Psoas muscle (tissue), 8 donors: ENCODE data around the gene SARS1. TPM values are rescaled to one million over a fixed set of nuclear protein-coding genes. Genes with fewer than 3 reads are reported as not detected.

Experiments
- ATAC-seq, 4 donors: fragments of 200-7000 bp; cut with Tn5 transposase; one replicate each; pipeline ENCODE4 v1.9.1; 2020; ENCODE audit warnings: moderate library complexity in 3 of 4, mild to moderate bottlenecking in 2 of 4
- DNase-seq, 2 donors: peaks; one replicate each; pipeline ENCODE4 v3.0.0-alpha.2; 2020
- H3K27ac ChIP-seq: fragments of 200-600 bp; one replicate; pipeline ENCODE4 v1.8.0; 2022
- H3K27me3 ChIP-seq, 3 donors: fragments of 200-600 bp in 1 of 3; one replicate each; pipeline versions ENCODE4 v1.6.1 to v1.8.0; 2013 to 2022; ENCODE audit warnings: low read length in 2 of 3, mild to moderate bottlenecking in 2 of 3, moderate library complexity in 1 of 3; ENCODE audit not compliant: insufficient read depth in 3 of 3
- H3K36me3 ChIP-seq, 2 donors: fragments of 200-600 bp in 1 of 2; one replicate each; pipeline versions ENCODE4 v1.6.1 to v1.8.0; 2013 to 2022; ENCODE audit warnings: low read depth in 1 of 2, mild to moderate bottlenecking in 1 of 2, moderate library complexity in 1 of 2; ENCODE audit not compliant: insufficient read depth in 1 of 2
- H3K4me1 ChIP-seq: fragments of 200-600 bp; one replicate; pipeline ENCODE4 v1.8.0; 2022
- H3K4me3 ChIP-seq: fragments of 200-600 bp; one replicate; pipeline ENCODE4 v1.8.0; 2022; ENCODE audit warnings: mild to moderate bottlenecking
- H3K9me3 ChIP-seq: fragments of 200-600 bp; one replicate; pipeline ENCODE4 v1.8.0; 2022
- whole genome bisulfite sequencing, 3 donors: extraction: QIAGEN DNeasy Blood & Tissue Kit; methylation state at CpG; one replicate each; pipeline versions ENCODE4 v1.1.6 to v1.1.7; 2013; 5-methylcytosine and 5-hydroxymethylcytosine counted together
- intact Hi-C, 2 donors: fragments of 100-400 bp; cut with DNase I; formaldehyde crosslinking; loops; one replicate each; pipeline versions ENCODE4 v1.11.0 to v1.14.2; 2022
- polyA plus RNA-seq, 3 donors: library from polyadenylated mRNA; stranded (reverse); fragments of 200-250 nt; gene quantifications; one replicate each; pipeline ENCODE4 v1.2.3, GENCODE V29; 2013
- total RNA-seq, 4 donors: library from RNA; stranded (reverse); fragmentation: NEBNext Ultra II Directional in 2 of 4; extraction: Animal tissue kit (Norgen Biotek cat#: 25700) in 2 of 4; gene quantifications; one replicate each; pipeline versions ENCODE4 v1.2.1 to v1.2.4, GENCODE V29; 2021 to 2023
- TF ChIP-seq, protein P1 (sequence below): fragments of 200-600 bp; IDR thresholded peaks from one replicate; pipeline ENCODE4 v1.8.0; 2022; ENCODE audit warnings: antibody characterized with exemption
- donor health status: healthy with polysubstance abuse.
- donor health status: DM: no; HTN: no; CAD: no; lungs with moderate emphysema.
- donor health status: Bipolar disorder and iron deficiency.
- donor health status: healthy.
- donor health status: DM: yes; HTN: yes; CAD: no.
- donor health status: DM: no; HTN: no; CAD: no.
- donor health status: DM: no; HTN: no; CAD: no.
- donor health status: DM: yes; HTN: yes; CAD: no.

Gene SARS1
- total and polyA plus RNA-seq, 7 donors = 76.4 to 155 (median 149) TPM

DNA sequence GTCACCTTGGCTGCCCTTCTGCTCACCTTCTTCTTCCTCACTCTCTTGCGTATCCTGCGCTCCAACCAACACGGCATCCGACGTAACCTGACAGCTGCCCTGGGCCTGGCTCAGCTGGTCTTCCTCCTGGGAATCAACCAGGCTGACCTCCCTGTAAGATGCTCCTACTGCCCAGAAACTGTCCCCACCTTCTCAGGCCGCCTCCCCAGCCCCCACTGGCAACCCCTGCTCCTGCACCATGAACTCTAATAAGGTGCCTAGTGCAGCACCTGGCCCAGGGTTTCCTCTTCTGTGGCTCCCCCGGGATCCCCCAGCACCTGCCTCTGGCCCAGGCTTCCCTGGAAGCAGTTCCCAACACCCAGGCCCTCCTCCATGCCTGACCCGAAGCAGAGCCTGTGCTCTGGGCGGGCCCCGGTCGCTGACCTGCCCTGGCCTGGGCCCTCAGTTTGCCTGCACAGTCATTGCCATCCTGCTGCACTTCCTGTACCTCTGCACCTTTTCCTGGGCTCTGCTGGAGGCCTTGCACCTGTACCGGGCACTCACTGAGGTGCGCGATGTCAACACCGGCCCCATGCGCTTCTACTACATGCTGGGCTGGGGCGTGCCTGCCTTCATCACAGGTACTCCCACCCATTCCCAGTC is 56.4 kb downstream of the SARS1 start:
- WGBS, 3 donors = 89 to 95% (median 94%) methylated on average over 17 of the region's 17 CpGs
- H3K9me3 ChIP-seq = no peaks in the 10 kb centered on the region
- peak in 1 of 2 donors; percentile 37 for DNase-seq
- H3K27ac ChIP-seq = no peak overlapping the region
- peaks cover 0 to 24% of the 10 kb centered on the region in 2 donors for H3K36me3 ChIP-seq
- no peak for ATAC-seq
- TF ChIP-seq, protein P1, sequence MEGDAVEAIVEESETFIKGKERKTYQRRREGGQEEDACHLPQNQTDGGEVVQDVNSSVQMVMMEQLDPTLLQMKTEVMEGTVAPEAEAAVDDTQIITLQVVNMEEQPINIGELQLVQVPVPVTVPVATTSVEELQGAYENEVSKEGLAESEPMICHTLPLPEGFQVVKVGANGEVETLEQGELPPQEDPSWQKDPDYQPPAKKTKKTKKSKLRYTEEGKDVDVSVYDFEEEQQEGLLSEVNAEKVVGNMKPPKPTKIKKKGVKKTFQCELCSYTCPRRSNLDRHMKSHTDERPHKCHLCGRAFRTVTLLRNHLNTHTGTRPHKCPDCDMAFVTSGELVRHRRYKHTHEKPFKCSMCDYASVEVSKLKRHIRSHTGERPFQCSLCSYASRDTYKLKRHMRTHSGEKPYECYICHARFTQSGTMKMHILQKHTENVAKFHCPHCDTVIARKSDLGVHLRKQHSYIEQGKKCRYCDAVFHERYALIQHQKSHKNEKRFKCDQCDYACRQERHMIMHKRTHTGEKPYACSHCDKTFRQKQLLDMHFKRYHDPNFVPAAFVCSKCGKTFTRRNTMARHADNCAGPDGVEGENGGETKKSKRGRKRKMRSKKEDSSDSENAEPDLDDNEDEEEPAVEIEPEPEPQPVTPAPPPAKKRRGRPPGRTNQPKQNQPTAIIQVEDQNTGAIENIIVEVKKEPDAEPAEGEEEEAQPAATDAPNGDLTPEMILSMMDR = no peak
- H3K27me3 ChIP-seq = no peaks in the 10 kb centered on the region
- intact Hi-C loops = no loop called here
- no peak overlapping the region for H3K4me3 ChIP-seq
- H3K4me1 ChIP-seq = no peaks in the 10 kb centered on the region

DNA sequence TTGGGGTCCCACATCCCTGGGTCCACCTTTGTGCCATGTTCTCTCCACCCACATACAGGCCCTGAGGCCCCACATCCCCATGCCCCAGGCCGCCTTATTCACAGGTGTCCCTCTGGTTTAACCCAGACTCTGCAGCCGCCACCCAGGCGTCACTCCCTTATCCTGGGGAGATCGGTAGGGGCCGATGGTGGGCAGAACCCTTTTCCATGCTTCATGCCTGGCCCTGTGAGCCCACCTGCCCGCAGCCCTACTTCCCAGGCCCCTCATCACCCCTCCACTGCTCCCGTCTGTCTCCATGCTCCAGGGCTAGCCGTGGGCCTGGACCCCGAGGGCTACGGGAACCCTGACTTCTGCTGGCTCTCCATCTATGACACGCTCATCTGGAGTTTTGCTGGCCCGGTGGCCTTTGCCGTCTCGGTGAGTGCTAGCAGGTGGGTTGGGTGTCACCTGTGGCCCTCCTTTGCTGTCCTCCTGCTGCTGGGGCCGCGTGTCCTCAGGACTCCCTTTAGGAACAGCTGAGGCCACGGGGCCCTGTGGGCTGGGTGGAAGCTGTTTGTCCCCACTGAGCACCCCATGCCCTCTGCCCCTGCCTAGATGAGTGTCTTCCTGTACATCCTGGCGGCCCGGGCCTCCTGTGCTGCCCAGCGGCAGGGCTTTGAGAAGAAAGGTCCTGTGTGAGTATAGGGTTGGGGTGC is 57.1 kb downstream of the SARS1 start:
- DNase-seq (peak in 1 of 2 donors; percentile 42), ATAC-seq (no peak)
- no peak overlapping the region for H3K4me3 ChIP-seq
- no peaks in the 10 kb centered on the region for H3K9me3 ChIP-seq
- peaks cover 0 to 22% of the 10 kb centered on the region in 2 donors for H3K36me3 ChIP-seq
- 89 to 96% (median 90%) methylated on average over 19 to 20 of the region's 20 CpGs for WGBS, 3 donors
- TF ChIP-seq, protein P1 = no peak
- H3K27ac ChIP-seq = no peak overlapping the region
- H3K27me3 ChIP-seq = no peaks in the 10 kb centered on the region
- no peaks in the 10 kb centered on the region for H3K4me1 ChIP-seq
- intact Hi-C loops = no loop called here

DNA sequence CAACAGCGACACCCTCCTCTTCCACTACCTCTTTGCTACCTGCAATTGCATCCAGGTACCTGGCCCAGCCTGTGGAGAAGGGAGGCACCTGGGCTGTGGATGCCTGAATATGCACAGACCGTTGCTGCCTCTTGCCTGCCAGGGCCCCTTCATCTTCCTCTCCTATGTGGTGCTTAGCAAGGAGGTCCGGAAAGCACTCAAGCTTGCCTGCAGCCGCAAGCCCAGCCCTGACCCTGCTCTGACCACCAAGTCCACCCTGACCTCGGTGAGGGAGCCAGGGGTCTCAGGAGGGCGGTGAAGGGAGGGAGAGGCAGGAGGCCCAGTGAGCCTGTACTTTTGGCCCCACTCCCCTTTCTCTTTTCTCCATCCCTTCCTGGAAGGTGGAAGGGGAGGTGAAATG is 57.7 kb downstream of the SARS1 start:
- no peaks in the 10 kb centered on the region for H3K9me3 ChIP-seq
- no peak overlapping the region for H3K4me3 ChIP-seq
- no peaks in the 10 kb centered on the region for H3K27me3 ChIP-seq
- H3K36me3 ChIP-seq = peaks cover 0 to 22% of the 10 kb centered on the region in 2 donors
- no peak overlapping the region for H3K27ac ChIP-seq
- no peaks in the 10 kb centered on the region for H3K4me1 ChIP-seq
- intact Hi-C loops = no loop called here
- TF ChIP-seq, protein P1 = no peak
- no peak for ATAC-seq
- peak in 1 of 2 donors; percentile 39 for DNase-seq
- WGBS, 3 donors = 80 to 89% (median 86%) methylated on average over 6 of the region's 6 CpGs

DNA sequence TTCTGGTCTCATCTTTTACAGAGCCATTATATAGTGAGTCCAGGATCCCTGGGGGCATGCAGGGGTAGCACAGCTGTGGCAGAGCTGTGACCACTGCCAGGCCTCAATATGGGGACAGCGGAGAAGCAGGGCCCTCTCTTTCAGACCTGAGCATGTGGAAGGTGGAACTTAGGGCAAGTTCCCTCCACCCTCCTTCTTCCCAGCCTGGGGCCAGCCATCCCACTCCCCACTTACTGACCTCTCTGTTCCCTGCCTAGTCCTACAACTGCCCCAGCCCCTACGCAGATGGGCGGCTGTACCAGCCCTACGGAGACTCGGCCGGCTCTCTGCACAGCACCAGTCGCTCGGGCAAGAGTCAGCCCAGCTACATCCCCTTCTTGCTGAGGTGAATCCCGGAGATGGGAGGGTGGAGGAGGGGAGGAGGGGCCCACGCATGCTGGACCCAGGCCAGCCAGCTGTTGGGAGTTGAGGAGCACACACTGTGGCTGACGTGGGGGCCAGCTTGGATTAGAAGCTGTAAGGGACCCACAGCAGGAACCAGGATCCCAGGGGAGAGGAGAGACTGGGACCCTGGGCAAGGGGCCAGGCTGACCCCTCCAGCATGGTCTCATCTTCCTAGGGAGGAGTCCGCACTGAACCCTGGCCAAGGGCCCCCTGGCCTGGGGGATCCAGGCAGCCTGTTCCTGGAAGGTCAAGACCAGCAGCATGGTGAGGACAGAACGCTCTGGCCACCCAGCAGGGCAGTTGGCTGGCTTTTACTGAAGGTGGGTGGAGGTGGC is 58.5 kb downstream of the SARS1 start:
- 67 to 78% (median 67%) methylated on average over 13 of the region's 13 CpGs for WGBS, 3 donors
- Histone ChIP-seq H3K27ac (no peak overlapping the region), H3K4me3 (no peak overlapping the region), H3K36me3 (peaks cover 0 to 22% of the 10 kb centered on the region in 2 donors), H3K4me1 (no peaks in the 10 kb centered on the region), H3K9me3 (no peaks in the 10 kb centered on the region), H3K27me3 (no peaks in the 10 kb centered on the region)
- TF ChIP-seq, protein P1 = no peak
- DNase-seq (peak in 1 of 2 donors; percentile 58), ATAC-seq (no peak)
- intact Hi-C loops = no loop called here
